T-cell (primary cell): ENCODE data around the gene PTP4A2. TPM values are rescaled to one million over a fixed set of nuclear protein-coding genes. Genes with fewer than 3 reads are reported as not detected.
"Not testable (repeated sequence)": the region's sequence is repeated elsewhere in the genome, so short reads cannot be mapped to it uniquely, and the experiment has no call there.

ENCODE experiments used
- ATAC-seq, 4 experiments: fragments of 200-7000 bp in 3 of 4; fragments of 150-1000 bp in 1 of 4; cut with Tn5 transposase; replicated peaks in 1 of 4; 1 replicate in 3 of 4; 2 replicates in 1 of 4; pipeline ENCODE4 v1.10.0; 2021; ENCODE audit warnings: moderate library complexity in 3 of 4, mild to moderate bottlenecking in 2 of 4, moderate number of reproducible peaks in 1 of 4
- CTCF ChIA-PET, 2 donors: fragments of 300-600 bp; sonication (Branson Sonifier 250); formaldehyde crosslinking; loops; one replicate each; lab custom pipeline; 2022; ENCODE audit warnings: antibody characterized with exemption in 2 of 2; lab: Charles Lee
- POLR2A ChIA-PET, 2 donors: fragments of 300-600 bp; sonication (Branson Sonifier 250); formaldehyde crosslinking; loops; one replicate each; lab custom pipeline; 2022; ENCODE audit warnings: antibody characterized with exemption in 2 of 2; lab: Charles Lee
- DNase-seq, 35 experiments: peaks; one replicate each; pipeline versions ENCODE4 v3.0.0 to v3.0.0-alpha.2; 2013 to 2023
- H3K27ac ChIP-seq: one replicate; pipeline ENCODE4 v1.5.1; 2013; ENCODE audit warnings: low read length
- H3K27me3 ChIP-seq, 2 experiments: replicated peaks in 1 of 2; 1 replicate in 1 of 2; 2 replicates in 1 of 2; pipeline versions ENCODE4 v1.6.1 to v1.7.0; 2013; ENCODE audit warnings: low read length in 1 of 2, mixed read lengths in 1 of 2; ENCODE audit not compliant: control insufficient read depth in 2 of 2, insufficient read depth in 2 of 2; ENCODE audit errors: extremely low read depth in 1 of 2
- H3K36me3 ChIP-seq, 2 donors: 1 replicate in 1 of 2; 2 replicates in 1 of 2; pipeline versions ENCODE4 v1.6.1 to v1.7.0; 2013; ENCODE audit warnings: low read length in 1 of 2; ENCODE audit not compliant: control insufficient read depth in 2 of 2, insufficient read depth in 1 of 2; ENCODE audit errors: extremely low read depth in 1 of 2
- H3K4me1 ChIP-seq, 2 experiments: 1 replicate in 1 of 2; 2 replicates in 1 of 2; pipeline versions ENCODE4 v1.6.1 to v1.7.0; 2013; ENCODE audit warnings: low read length in 2 of 2, mixed read lengths in 1 of 2; ENCODE audit not compliant: insufficient read depth in 2 of 2, control insufficient read depth in 1 of 2; ENCODE audit errors: extremely low read depth in 1 of 2
- H3K4me3 ChIP-seq, 2 donors: 1 replicate in 1 of 2; 2 replicates in 1 of 2; pipeline versions ENCODE4 v1.5.1 to v1.7.0; 2013; ENCODE audit warnings: mild to moderate bottlenecking in 2 of 2, low read length in 1 of 2, moderate library complexity in 1 of 2; ENCODE audit not compliant: control insufficient read depth in 1 of 2; ENCODE audit errors: extremely low read depth in 1 of 2
- H3K9me3 ChIP-seq: 2 replicates; pipeline ENCODE4 v1.7.0; 2013
- H3K27ac Mint-ChIP-seq, 2 donors: one replicate each; pipeline ENCODE4 v1.8.0; 2020 to 2021; ENCODE audit warnings: mild to moderate bottlenecking in 2 of 2, mixed read lengths in 2 of 2
- H3K27me3 Mint-ChIP-seq, 2 donors: one replicate each; pipeline ENCODE4 v1.8.0; 2021 to 2022; ENCODE audit warnings: mixed read lengths in 2 of 2
- H3K36me3 Mint-ChIP-seq: one replicate; pipeline ENCODE4 v1.8.0; 2021; ENCODE audit warnings: mixed read lengths
- H3K4me1 Mint-ChIP-seq, 3 donors: one replicate each; pipeline ENCODE4 v1.8.0; 2020 to 2022; ENCODE audit warnings: mixed read lengths in 3 of 3, mild to moderate bottlenecking in 1 of 3
- H3K4me3 Mint-ChIP-seq, 3 donors: one replicate each; pipeline ENCODE4 v1.8.0; 2020 to 2022; ENCODE audit warnings: mild to moderate bottlenecking in 3 of 3, mixed read lengths in 3 of 3, moderate library complexity in 3 of 3
- H3K9me3 Mint-ChIP-seq, 3 donors: one replicate each; pipeline ENCODE4 v1.8.0; 2020 to 2022; ENCODE audit warnings: mixed read lengths in 3 of 3
- WGBS: methylation state at CpG from one replicate; pipeline ENCODE4 v1.1.5; 2013; ENCODE audit warnings: missing lambda C conversion rate; ENCODE audit not compliant: insufficient coverage; 5-methylcytosine and 5-hydroxymethylcytosine counted together
- total RNA-seq, 35 experiments: library from RNA in 6 of 35; stranded (reverse) in 6 of 35; fragments of 120-200 nt in 1 of 35; gene quantifications; one replicate each; pipeline versions ENCODE4 v1.2.1 to v1.2.4 and lab custom pipeline; 2013 to 2026

PTP4A2 gene
- total RNA-seq, 5 donors from 2014 or later (not counting 1 experiment from before 2014, with no cell fraction given), result 187 to 341 (median 224) TPM

DNA sequence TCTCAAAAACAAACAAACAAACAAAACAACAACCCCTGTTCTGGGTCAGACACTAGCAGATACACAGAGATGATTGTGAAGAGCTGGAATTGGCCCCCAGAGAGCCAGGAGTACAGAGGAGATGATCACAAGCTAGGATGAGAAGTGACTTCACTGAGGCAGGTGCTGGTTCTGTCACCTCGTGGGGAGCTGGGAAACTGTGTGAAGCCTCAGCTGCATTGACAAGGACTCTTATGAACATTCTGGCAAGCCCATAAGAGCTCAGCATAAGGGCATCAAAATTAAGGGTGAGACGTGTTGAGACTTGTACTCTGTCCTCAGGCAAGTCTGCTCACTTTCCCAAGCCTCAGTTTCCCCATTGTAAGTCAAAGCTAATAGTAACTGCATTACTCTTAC lies 14.7 kb upstream of the PTP4A2 start:
- no peaks in the 10 kb centered on the region for H3K27me3 ChIP-seq
- H3K27ac Mint-ChIP-seq, result peak overlapping the region; percentile 40 to 64
- H3K4me1 ChIP-seq, result peaks cover 22 to 50% of the 10 kb centered on the region in 2 experiments
- H3K4me3 ChIP-seq, result no peak overlapping the region
- no peaks in the 10 kb centered on the region for H3K36me3 ChIP-seq
- no peak overlapping the region for H3K4me3 Mint-ChIP-seq
- peaks cover 41 to 55% (median 51%) of the 10 kb centered on the region in 3 donors for H3K4me1 Mint-ChIP-seq
- no peaks in the 10 kb centered on the region for H3K27me3 Mint-ChIP-seq
- no peak for DNase-seq
- no peaks in the 10 kb centered on the region for H3K36me3 Mint-ChIP-seq
- ATAC-seq, result no peak
- ChIA-PET CTCF (interaction anchor here (0.8 to 1.4 kb wide), 8 partner anchors 9 to 39 kb away, joined by 3 to 5 read pairs (median 4); partner anchors contain the start of gene PTP4A2 (in 1 of the 2)), POLR2A (interaction anchor here in 1 of 2 donors (0.5 to 0.6 kb wide), 2 partner anchors 149 to 306 kb away, joined by 3 to 4 read pairs; no protein-coding TSS in a partner anchor)
- no peaks in the 10 kb centered on the region for H3K9me3 ChIP-seq
- H3K27ac ChIP-seq, result no peak overlapping the region
- no peaks in the 10 kb centered on the region for H3K9me3 Mint-ChIP-seq
- WGBS, result 51% methylated on average over 2 of the region's 2 CpGs

DNA sequence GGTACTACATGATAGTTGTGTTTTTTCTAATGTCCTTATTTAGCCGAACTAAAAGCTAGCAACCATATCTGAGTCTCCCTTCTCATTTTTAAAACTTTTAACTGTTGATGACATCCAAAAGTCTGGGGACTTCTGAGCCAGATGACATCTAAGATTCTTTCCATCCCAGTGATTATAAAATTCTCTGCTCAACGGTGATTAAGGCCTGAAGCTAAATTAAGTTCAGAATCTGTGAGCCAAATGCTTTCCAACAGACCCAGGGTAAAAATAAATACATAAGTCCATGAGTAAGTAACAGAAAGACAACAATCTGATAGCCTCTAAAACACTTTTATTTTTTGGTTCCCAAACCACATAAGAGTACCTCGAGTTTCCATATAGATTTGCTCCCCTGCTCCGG lies 13.1 kb upstream of the PTP4A2 start:
- no peak overlapping the region for H3K4me3 ChIP-seq
- no peaks in the 10 kb centered on the region for H3K36me3 Mint-ChIP-seq
- H3K9me3 Mint-ChIP-seq, result no peaks in the 10 kb centered on the region
- no peak for ATAC-seq
- H3K4me1 Mint-ChIP-seq, result peaks cover 36 to 48% (median 45%) of the 10 kb centered on the region in 3 donors
- no peaks in the 10 kb centered on the region for H3K27me3 Mint-ChIP-seq
- no peak overlapping the region for H3K27ac ChIP-seq
- no peaks in the 10 kb centered on the region for H3K27me3 ChIP-seq
- H3K27ac Mint-ChIP-seq, result peak overlapping the region; percentile 36 to 83
- WGBS, result 80% methylated on average over 1 of the region's 4 CpGs
- H3K4me1 ChIP-seq, result peaks cover 19 to 40% of the 10 kb centered on the region in 2 experiments
- no peak overlapping the region for H3K4me3 Mint-ChIP-seq
- ChIA-PET CTCF (no interaction called here), POLR2A (no interaction called here)
- no peaks in the 10 kb centered on the region for H3K9me3 ChIP-seq
- H3K36me3 ChIP-seq, result no peaks in the 10 kb centered on the region
- DNase-seq, result no peak

- POLR2A ChIA-PET, result no interaction called here
- Mint-ChIP-seq H3K27me3 (no peaks in the 10 kb centered on the region), H3K9me3 (no peaks in the 10 kb centered on the region), H3K4me3 (no peak overlapping the region), H3K4me1 (peaks cover 36 to 43% (median 42%) of the 10 kb centered on the region in 3 donors), H3K27ac (no peak overlapping the region), H3K36me3 (no peaks in the 10 kb centered on the region)
- DNase-seq (no peak), ATAC-seq (no peak)
- CTCF ChIA-PET, result interaction anchor here in 1 of 2 donors (0.8 to 1.1 kb wide), 2 partner anchors 14 to 15 kb away, joined by 3 to 7 read pairs; no protein-coding TSS in a partner anchor
- H3K27ac ChIP-seq, result no peak overlapping the region
- no peak overlapping the region for H3K4me3 ChIP-seq
- H3K27me3 ChIP-seq, result no peaks in the 10 kb centered on the region
- WGBS, result 100% methylated on average over 1 of the region's 1 CpG
- no peaks in the 10 kb centered on the region for H3K36me3 ChIP-seq
- H3K4me1 ChIP-seq, result peaks cover 14 to 38% of the 10 kb centered on the region in 2 experiments
- H3K9me3 ChIP-seq, result no peaks in the 10 kb centered on the region
Observed at GRCh38 chr1:31949862-31950261, 11.7 kb upstream of the PTP4A2 start.

- peak overlapping the region; percentile 46 to 84 (median 49) for H3K4me3 Mint-ChIP-seq
- H3K9me3 ChIP-seq, DNase-seq, H3K36me3 Mint-ChIP-seq, H3K27me3 Mint-ChIP-seq, H3K4me3 ChIP-seq, H3K27ac ChIP-seq, H3K27me3 ChIP-seq, H3K36me3 ChIP-seq, ATAC-seq, H3K9me3 Mint-ChIP-seq: not testable (repeated sequence)
- H3K27ac Mint-ChIP-seq, result peak overlapping the region; percentile 69 to 74
- ChIA-PET CTCF (interaction anchor here in 1 of 2 donors (1.4 kb wide), 1 partner anchor 156 kb away, joined by 5 read pairs; no protein-coding TSS in a partner anchor), POLR2A (interaction anchor here in 1 of 2 donors (0.7 kb wide), 1 partner anchor 8 kb away, joined by 6 read pairs; no protein-coding TSS in a partner anchor)
- 90% methylated on average over 2 of the region's 10 CpGs for WGBS
- H3K4me1 ChIP-seq, result peaks cover 29 to 58% of the 10 kb centered on the region in 2 experiments
- H3K4me1 Mint-ChIP-seq, result peaks cover 43 to 55% (median 46%) of the 10 kb centered on the region in 3 donors
Observed at GRCh38 chr1:31945677-31946076, 7.5 kb upstream of the PTP4A2 start.

DNA sequence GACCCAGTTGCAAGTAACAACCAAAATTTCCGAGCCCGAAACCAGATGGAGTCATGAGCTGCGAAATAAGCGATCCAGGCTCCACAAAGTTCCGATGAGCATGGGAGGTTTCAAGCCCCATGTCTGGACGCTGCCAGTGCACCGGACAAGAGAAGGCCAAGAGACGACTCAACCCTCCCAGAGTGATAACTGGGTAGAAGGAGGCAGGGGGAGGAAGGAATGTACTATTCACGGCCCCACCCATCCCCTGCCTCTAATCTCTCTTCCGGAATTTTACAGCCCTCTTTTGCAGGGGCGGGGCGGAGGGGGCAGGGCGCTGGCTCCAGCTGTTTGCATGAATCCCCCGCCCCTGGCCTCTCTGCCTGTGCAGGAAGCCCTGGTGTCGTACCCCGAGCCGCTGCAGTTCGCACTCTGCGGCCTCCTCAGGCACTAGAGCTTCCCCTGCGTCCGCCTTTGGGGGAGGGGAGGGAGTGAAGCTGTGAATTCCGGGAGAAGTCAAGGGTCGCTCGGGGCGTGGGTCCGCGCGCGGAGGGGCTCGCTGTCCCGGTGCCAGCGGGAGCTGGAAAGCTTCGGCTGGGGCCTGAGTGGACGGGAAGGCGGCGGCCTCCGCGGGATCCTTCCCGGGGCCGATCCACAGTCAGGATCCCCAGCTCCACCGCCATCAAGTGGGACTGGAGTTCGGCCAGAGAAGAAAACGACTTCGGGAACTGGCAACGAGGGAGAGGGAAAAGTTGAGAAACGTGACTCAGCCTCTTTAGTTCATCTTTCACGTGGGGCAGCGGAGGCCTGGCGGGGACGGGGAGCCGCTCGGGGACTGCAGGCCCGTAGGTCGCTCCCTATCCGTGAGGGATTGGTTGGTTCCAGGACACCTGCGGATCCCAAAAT lies 6.3 kb upstream of the PTP4A2 start:
- ChIA-PET POLR2A (interaction anchor here in 1 of 2 donors (0.6 kb wide), 1 partner anchor 13 kb away, joined by 3 read pairs; no protein-coding TSS in a partner anchor), CTCF (interaction anchor here (0.6 to 2.0 kb wide), 8 partner anchors 14 to 182 kb away, joined by 3 to 11 read pairs (median 4); no protein-coding TSS in a partner anchor)
- no peaks in the 10 kb centered on the region for H3K27me3 Mint-ChIP-seq
- H3K36me3 ChIP-seq, result no peaks in the 10 kb centered on the region
- H3K27me3 ChIP-seq, result no peaks in the 10 kb centered on the region
- DNase-seq (peak; percentile 74 to 92 (median 83)), ATAC-seq (peak; percentile 75 to 81 (median 77))
- peaks cover 55 to 66% (median 59%) of the 10 kb centered on the region in 3 donors for H3K4me1 Mint-ChIP-seq
- H3K4me3 ChIP-seq, result peak overlapping the region; percentile 60
- H3K27ac ChIP-seq, result peak overlapping the region; percentile 75
- WGBS, result 7% methylated on average over 47 of the region's 56 CpGs
- peaks cover 37 to 70% of the 10 kb centered on the region in 2 experiments for H3K4me1 ChIP-seq
- H3K4me3 Mint-ChIP-seq, result peak overlapping the region; percentile 82 to 84 (median 84)
- H3K36me3 Mint-ChIP-seq, result no peaks in the 10 kb centered on the region
- no peaks in the 10 kb centered on the region for H3K9me3 ChIP-seq
- H3K27ac Mint-ChIP-seq, result peak overlapping the region; percentile 96 to 98
- H3K9me3 Mint-ChIP-seq, result no peaks in the 10 kb centered on the region

DNA sequence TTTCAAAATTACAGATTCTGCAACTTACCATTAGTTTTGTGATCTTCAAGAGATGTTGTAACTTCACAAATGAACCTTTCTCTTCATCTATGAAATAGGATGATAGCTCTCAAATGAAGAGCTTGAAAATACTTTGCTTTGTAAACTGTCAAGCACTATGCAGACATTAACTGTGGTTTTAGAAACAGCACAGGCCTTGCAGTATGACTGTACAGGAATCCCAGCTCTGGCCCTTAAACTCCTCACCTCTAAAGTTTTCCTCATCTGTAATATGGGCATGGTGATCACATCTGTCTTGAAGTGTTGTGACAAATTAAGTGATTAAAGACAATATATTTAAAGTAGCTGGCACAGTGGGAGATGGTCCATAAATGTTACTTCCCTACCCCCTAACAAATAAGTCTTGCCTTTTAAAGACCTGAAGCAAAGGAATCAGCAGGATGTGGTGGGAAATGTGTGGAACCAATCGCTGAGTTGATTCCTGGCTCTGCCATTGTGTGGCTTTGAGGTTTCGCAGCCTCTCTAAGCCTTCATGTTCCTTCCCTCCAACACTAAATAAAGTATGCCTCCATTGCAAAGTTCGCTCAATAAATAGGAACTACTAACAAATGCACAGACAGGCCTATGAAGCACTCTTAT lies 5.5 kb upstream of the PTP4A2 start:
- peak; percentile 24 to 40 (median 36) for ATAC-seq
- WGBS, result 0% methylated on average over 1 of the region's 3 CpGs
- Mint-ChIP-seq H3K9me3 (no peaks in the 10 kb centered on the region), H3K4me3 (peak overlapping the region; percentile 82 to 84 (median 84)), H3K27ac (peak overlapping the region; percentile 96 to 98), H3K36me3 (no peaks in the 10 kb centered on the region), H3K4me1 (peaks cover 57 to 74% (median 66%) of the 10 kb centered on the region in 3 donors), H3K27me3 (no peaks in the 10 kb centered on the region)
- no peaks in the 10 kb centered on the region for H3K36me3 ChIP-seq
- CTCF ChIA-PET, result interaction anchor here (0.6 to 2.0 kb wide), 13 partner anchors 12 to 181 kb away, joined by 3 to 11 read pairs (median 4); partner anchors contain the start of gene KHDRBS1 (in 1 of the 2)
- H3K4me1 ChIP-seq, result peaks cover 44 to 78% of the 10 kb centered on the region in 2 experiments
- no peaks in the 10 kb centered on the region for H3K27me3 ChIP-seq
- peak overlapping the region; percentile 60 for H3K4me3 ChIP-seq
- peak overlapping the region; percentile 75 for H3K27ac ChIP-seq
- POLR2A ChIA-PET, result no interaction called here
- peak in 15 of 35 experiments; percentile 24 to 77 (median 37) for DNase-seq
- no peaks in the 10 kb centered on the region for H3K9me3 ChIP-seq
